Left cardiac atrium (tissue), 4 donors: ENCODE measurements around the gene RET. TPM values are rescaled to one million over a fixed set of nuclear protein-coding genes. Genes with fewer than 3 reads are reported as not detected.

Source experiments
- ATAC-seq, 2 donors: fragments of 200-7000 bp; cut with Tn5 transposase; one replicate each; pipeline ENCODE4 v1.9.1; 2020; ENCODE audit warnings: mild to moderate bottlenecking in 2 of 2, moderate library complexity in 2 of 2
- DNase-seq: peaks from one replicate; pipeline ENCODE4 v3.0.0-alpha.2; 2020
- intact Hi-C, 2 donors: fragments of 100-400 bp; cut with DNase I; formaldehyde crosslinking; loops; one replicate each; pipeline versions ENCODE4 v1.14.1 to v1.15.1; 2022 to 2023
- total RNA-seq, 2 donors: library from RNA; stranded (reverse); fragmentation: NEBNext Ultra II Directional; extraction: Animal tissue kit (Norgen Biotek cat#: 25700); gene quantifications; one replicate each; pipeline ENCODE4 v1.2.1, GENCODE V29; 2021
- donor health status: DM: no; HTN: yes; CAD: no.
- donor health status: DM: no; HTN: yes; CAD: no; lungs with severe emphysema.
- donor health status: DM: yes; HTN: yes; CAD: no.
- donor health status: Dilated cardiomyopathy.

Gene RET
- total RNA-seq, 2 donors from 2014 or later, result 0.84 to 6.1 TPM

DNA sequence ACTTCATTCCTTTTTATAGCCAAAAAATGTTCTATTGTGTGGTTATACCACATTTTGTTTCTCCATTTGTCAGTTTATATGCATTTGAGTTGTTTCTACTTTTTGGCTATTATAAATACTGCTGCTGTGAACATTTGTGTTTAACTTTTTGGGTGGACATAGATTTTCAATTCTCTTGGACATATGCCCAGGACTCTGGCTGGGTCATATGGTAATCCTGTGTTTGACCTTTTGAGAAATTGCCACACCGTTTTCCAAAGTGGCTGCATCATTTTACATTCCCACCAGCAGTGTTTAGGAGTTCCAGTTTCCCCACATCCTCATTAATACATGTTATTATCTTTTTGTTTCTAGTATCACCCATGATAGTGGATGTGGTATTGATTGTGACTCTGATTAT lies 100.7 kb downstream of the RET start:
- DNase-seq (no peak), ATAC-seq (no peak)
- intact Hi-C loops, result no loop called here

Other genes starting within 250 kb of the RET start
- 10 to 100 TPM; 12.0 to 17.0 TPM for gene CSGALNACT2, start 61.4 kb downstream of the RET start, total RNA-seq
- gene RASGEF1A, start 190.0 kb downstream of the RET start, total RNA-seq, result 1 to 10 TPM; 1.4 to 2.0 TPM